ENCODE results near the gene GLIS1. TPM values are rescaled to one million over a fixed set of nuclear protein-coding genes. Genes with fewer than 3 reads are reported as not detected.

The GLIS1 gene
- total RNA-seq, 1 experiment from 2014 or later: 0.28 TPM

DNA sequence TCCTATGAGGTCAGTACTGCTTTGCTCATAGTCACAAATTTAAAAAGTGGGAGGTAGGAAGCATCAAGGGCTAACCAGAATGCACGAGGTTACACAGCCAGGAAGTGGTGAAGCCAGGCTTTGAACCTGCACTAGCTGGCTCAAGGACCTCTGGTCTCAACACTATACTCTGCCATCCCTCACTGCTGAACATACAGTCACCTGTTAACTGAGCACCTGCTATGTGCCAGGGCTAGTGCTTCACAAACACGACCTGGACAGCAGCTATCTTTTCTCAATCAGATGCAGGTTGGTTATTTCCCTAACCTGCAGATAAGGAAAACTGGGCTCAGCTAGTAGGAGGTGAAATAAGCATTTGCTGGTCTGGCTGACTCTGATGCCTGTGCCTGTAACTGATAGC is 73.0 kb downstream of the GLIS1 start:
- DNase-seq: no peak
- no peak overlapping the region for H3K14ac ChIP-seq (ENCODE audit: insufficient read depth, low read length)
- Mint-ChIP-seq H3K36me3 (ENCODE audit: insufficient read depth in 1 of 3, low read depth in 3 of 3) (no peaks in the 10 kb centered on the region; a peak in 1 of 7 replicates), H3K27me3 (ENCODE audit: low read depth) (peaks cover 23% of the 10 kb centered on the region), H3K27ac (no peak overlapping the region), H3K4me3 (no peak overlapping the region), H3K9me3 (no peaks in the 10 kb centered on the region), H3K4me1 (peaks cover 7 to 21% of the 10 kb centered on the region in 2 experiments)
- no peak overlapping the region for H4K91ac ChIP-seq (ENCODE audit: insufficient read length, low read depth, low read length)
- no peak overlapping the region for H3K4me2 ChIP-seq (ENCODE audit: insufficient read depth, insufficient read length, low read length)
- no peak overlapping the region for H3K27ac ChIP-seq (ENCODE audit: insufficient read length, low read depth, low read length)
- no peaks in the 10 kb centered on the region for H3K79me2 ChIP-seq (ENCODE audit: insufficient read depth, low read length)
- no peaks in the 10 kb centered on the region for H3K23me2 ChIP-seq (ENCODE audit: insufficient read length, low read depth, low read length, poor library complexity, severe bottlenecking)
- no peak overlapping the region for H2AK5ac ChIP-seq (ENCODE audit: insufficient read length, low read length)
- no peaks in the 10 kb centered on the region for H3K27me3 ChIP-seq (ENCODE audit: insufficient read depth, low read length)
- WGBS (ENCODE audit: extremely low coverage, insufficient read length, low lambda C conversion rate): no CpG with 5 or more reads among the region's 2 CpGs
- no peak overlapping the region for H2BK120ac ChIP-seq (ENCODE audit: low read depth, low read length, poor library complexity, severe bottlenecking)
- TF ChIP-seq, protein P1, sequence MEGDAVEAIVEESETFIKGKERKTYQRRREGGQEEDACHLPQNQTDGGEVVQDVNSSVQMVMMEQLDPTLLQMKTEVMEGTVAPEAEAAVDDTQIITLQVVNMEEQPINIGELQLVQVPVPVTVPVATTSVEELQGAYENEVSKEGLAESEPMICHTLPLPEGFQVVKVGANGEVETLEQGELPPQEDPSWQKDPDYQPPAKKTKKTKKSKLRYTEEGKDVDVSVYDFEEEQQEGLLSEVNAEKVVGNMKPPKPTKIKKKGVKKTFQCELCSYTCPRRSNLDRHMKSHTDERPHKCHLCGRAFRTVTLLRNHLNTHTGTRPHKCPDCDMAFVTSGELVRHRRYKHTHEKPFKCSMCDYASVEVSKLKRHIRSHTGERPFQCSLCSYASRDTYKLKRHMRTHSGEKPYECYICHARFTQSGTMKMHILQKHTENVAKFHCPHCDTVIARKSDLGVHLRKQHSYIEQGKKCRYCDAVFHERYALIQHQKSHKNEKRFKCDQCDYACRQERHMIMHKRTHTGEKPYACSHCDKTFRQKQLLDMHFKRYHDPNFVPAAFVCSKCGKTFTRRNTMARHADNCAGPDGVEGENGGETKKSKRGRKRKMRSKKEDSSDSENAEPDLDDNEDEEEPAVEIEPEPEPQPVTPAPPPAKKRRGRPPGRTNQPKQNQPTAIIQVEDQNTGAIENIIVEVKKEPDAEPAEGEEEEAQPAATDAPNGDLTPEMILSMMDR (conservative IDR thresholded peaks at IDR 0.05): no peak
- no peak overlapping the region for H3T11ph ChIP-seq (ENCODE audit: low read length)
- no peaks in the 10 kb centered on the region for H4K20me1 ChIP-seq (ENCODE audit: control insufficient read depth, insufficient read depth, insufficient read length)
- H4K8ac ChIP-seq (replicated peaks; ENCODE audit: insufficient read length, low read depth, low read length): no peak overlapping the region
- no peak overlapping the region for H2BK20ac ChIP-seq (ENCODE audit: low read depth, low read length, poor library complexity, severe bottlenecking)
- H3K56ac ChIP-seq (ENCODE audit: insufficient read length, low read depth, low read length): no peak overlapping the region
- H2BK15ac ChIP-seq (ENCODE audit: low read depth, low read length): no peak overlapping the region
- no peak overlapping the region for H2BK5ac ChIP-seq (ENCODE audit: insufficient read length, low read length)
- H4K5ac ChIP-seq (ENCODE audit: insufficient read length, low read depth, low read length): no peak overlapping the region
- no peaks in the 10 kb centered on the region for H3K9me3 ChIP-seq (ENCODE audit: control insufficient read depth, low read depth, low read length)
- no peaks in the 10 kb centered on the region for H3K4me1 ChIP-seq (ENCODE audit: insufficient read depth, low read length)
- H2BK12ac ChIP-seq (ENCODE audit: insufficient read length, low read depth, low read length): no peak overlapping the region
- H3K23ac ChIP-seq (ENCODE audit: insufficient read length, low read depth, low read length): no peak overlapping the region
- H2AFZ ChIP-seq (ENCODE audit: low read length): no peak overlapping the region
- H3K4ac ChIP-seq (ENCODE audit: low read depth, low read length): no peak overlapping the region
- no peak overlapping the region for H3K9ac ChIP-seq (ENCODE audit: extremely low read depth, insufficient read length, low read length)
- no peak overlapping the region for H3K18ac ChIP-seq (ENCODE audit: insufficient read length, low read depth, low read length)
- H3K79me1 ChIP-seq (ENCODE audit: insufficient read depth, low read depth, low read length, poor library complexity, severe bottlenecking): no peaks in the 10 kb centered on the region
